Loucy (cell line): ENCODE measurements around the gene MINDY2.

Source experiments
- H2AFZ ChIP-seq: fragments of 200-600 bp; sonication (generic); 2 replicates; pipeline ENCODE4 v1.6.0; 2016; ENCODE audit warnings: antibody characterized with exemption, mild to moderate bottlenecking, low read length, moderate library complexity
- H3F3A ChIP-seq: fragments of 200-600 bp; 2 replicates; pipeline ENCODE4 v1.6.0; 2016; ENCODE audit warnings: antibody characterized with exemption, low read depth, mild to moderate bottlenecking
- H3K27me3 ChIP-seq: fragments of 200-600 bp; sonication (generic); 2 replicates; pipeline ENCODE4 v1.6.1; 2014; ENCODE audit warnings: low read length, mild to moderate bottlenecking; ENCODE audit not compliant: insufficient read depth, poor library complexity, severe bottlenecking
- H3K36me3 ChIP-seq: fragments of 200-600 bp; sonication (generic); 2 replicates; pipeline ENCODE4 v1.6.1; 2016; ENCODE audit warnings: low read length; ENCODE audit not compliant: insufficient read depth
- H3K4me1 ChIP-seq: fragments of 200-600 bp; sonication (generic); 2 replicates; pipeline ENCODE4 v1.5.1; 2014; ENCODE audit warnings: low read length, mild to moderate bottlenecking; ENCODE audit not compliant: insufficient read depth, poor library complexity, severe bottlenecking
- H3K4me2 ChIP-seq: fragments of 200-600 bp; sonication (generic); 2 replicates; pipeline ENCODE4 v1.6.0; 2014; ENCODE audit warnings: antibody characterized with exemption, low read length, low read depth, mild to moderate bottlenecking; ENCODE audit not compliant: poor library complexity, severe bottlenecking
- H3K4me3 ChIP-seq: fragments of 200-600 bp; sonication (generic); 2 replicates; pipeline ENCODE4 v1.5.1; 2014; ENCODE audit warnings: low read length, mild to moderate bottlenecking, mixed read lengths; ENCODE audit not compliant: poor library complexity, severe bottlenecking
- H3K79me2 ChIP-seq: fragments of 200-600 bp; sonication (generic); 2 replicates; pipeline ENCODE4 v1.6.1; 2014; ENCODE audit warnings: low read length; ENCODE audit not compliant: insufficient read depth
- H3K9ac ChIP-seq: fragments of 200-600 bp; sonication (generic); 2 replicates; pipeline ENCODE4 v1.6.0; 2014; ENCODE audit warnings: mild to moderate bottlenecking, low read depth, low read length, moderate library complexity; ENCODE audit not compliant: poor library complexity, severe bottlenecking
- H3K9me2 ChIP-seq: fragments of 200-600 bp; sonication (generic); replicated peaks from 2 replicates; pipeline ENCODE4 v1.6.1; 2016; ENCODE audit warnings: low read depth, low read length, mixed read lengths
- H3K9me3 ChIP-seq: fragments of 200-600 bp; sonication (generic); 2 replicates; pipeline ENCODE4 v1.6.1; 2014; ENCODE audit warnings: mild to moderate bottlenecking, antibody characterized with exemption, low read length, low read depth; ENCODE audit not compliant: insufficient read depth
- H4K20me1 ChIP-seq: fragments of 200-600 bp; sonication (generic); 2 replicates; pipeline ENCODE4 v1.6.0; 2014; ENCODE audit warnings: antibody characterized with exemption, low read length, mild to moderate bottlenecking; ENCODE audit not compliant: insufficient read depth, poor library complexity, severe bottlenecking
- EZH2phosphoT487 ChIP-seq: fragments of 200-600 bp; IDR thresholded peaks from 2 replicates; pipeline ENCODE4 v1.6.1; 2018; ENCODE audit warnings: antibody characterized with exemption, mild to moderate bottlenecking, moderate library complexity, borderline replicate concordance
- TF ChIP-seq, protein P1 (sequence below): fragments of 200-600 bp; sonication (generic); conservative IDR thresholded peaks from 2 replicates; pipeline ENCODE4 v1.5.1; 2014; ENCODE audit warnings: mild to moderate bottlenecking, antibody characterized with exemption, low read length

The MINDY2 gene

DNA sequence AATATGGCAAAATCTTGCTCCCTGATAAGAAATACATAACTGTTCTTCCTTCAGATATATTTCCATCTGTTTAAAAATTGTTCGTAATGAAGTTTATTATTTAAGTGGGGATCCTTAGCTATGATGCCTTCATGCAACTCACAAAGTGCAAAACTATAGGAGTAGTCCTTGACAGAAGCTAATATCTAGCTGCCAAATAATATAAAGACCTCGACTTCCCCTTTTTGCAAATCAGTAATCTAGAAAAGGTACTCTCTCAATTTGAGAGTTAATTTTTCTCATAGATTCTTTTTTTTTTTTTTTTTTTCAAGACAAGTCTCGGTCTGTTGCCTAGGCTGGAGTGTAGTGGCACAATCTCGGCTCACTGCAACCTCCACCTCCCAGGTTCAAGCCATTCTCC is 139.4 kb downstream of the MINDY2 start:
- Histone ChIP-seq H4K20me1 (peaks cover 4% of the 10 kb centered on the region), H3K27me3 (no peaks in the 10 kb centered on the region), H3K36me3 (peaks cover 71% of the 10 kb centered on the region; the same call in 1 of the 2 replicates), H3K79me2 (peaks cover 39% of the 10 kb centered on the region), H3K4me2 (no peak overlapping the region), H3K4me3 (no peak overlapping the region), H3K9ac (no peak overlapping the region), H3K4me1 (peaks cover 4% of the 10 kb centered on the region), H3F3A (no peaks in the 10 kb centered on the region), H2AFZ (no peak overlapping the region), H3K9me3 (no peaks in the 10 kb centered on the region), H3K9me2 (no peaks in the 10 kb centered on the region)
- TF ChIP-seq EZH2phosphoT487, result no peak
- TF ChIP-seq, protein P1, sequence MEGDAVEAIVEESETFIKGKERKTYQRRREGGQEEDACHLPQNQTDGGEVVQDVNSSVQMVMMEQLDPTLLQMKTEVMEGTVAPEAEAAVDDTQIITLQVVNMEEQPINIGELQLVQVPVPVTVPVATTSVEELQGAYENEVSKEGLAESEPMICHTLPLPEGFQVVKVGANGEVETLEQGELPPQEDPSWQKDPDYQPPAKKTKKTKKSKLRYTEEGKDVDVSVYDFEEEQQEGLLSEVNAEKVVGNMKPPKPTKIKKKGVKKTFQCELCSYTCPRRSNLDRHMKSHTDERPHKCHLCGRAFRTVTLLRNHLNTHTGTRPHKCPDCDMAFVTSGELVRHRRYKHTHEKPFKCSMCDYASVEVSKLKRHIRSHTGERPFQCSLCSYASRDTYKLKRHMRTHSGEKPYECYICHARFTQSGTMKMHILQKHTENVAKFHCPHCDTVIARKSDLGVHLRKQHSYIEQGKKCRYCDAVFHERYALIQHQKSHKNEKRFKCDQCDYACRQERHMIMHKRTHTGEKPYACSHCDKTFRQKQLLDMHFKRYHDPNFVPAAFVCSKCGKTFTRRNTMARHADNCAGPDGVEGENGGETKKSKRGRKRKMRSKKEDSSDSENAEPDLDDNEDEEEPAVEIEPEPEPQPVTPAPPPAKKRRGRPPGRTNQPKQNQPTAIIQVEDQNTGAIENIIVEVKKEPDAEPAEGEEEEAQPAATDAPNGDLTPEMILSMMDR, result no peak
